ENCODE results near the gene APAF1. TPM values are rescaled to one million over a fixed set of nuclear protein-coding genes. Genes with fewer than 3 reads are reported as not detected.

The APAF1 gene
- total and polyA plus RNA-seq, 9 of the 15 experiments (the other 6 are each of a cell fraction or from before 2014, with no cell fraction given), result 5.1 to 15.7 (median 9.9) TPM

DNA sequence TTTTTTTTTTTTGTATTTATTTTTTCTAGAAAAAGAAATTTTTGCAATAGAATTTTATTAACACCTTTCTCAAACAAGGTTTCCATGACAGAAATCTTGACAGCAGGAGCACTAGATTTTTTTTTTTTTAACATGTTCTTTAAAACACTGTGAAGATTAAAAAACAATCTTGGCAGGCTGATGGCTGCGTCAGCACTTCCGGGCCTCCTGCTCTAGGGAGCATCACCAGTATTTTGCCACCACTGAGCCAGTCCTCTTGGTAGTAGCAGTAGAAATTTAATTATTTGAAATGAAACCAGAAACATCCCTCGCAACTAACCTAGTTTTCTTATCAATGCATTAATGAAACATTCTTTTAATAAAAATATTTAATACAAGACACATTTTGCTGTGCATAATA lies 99.6 kb downstream of the APAF1 start:
- H3K9me1 ChIP-seq (ENCODE audit: control insufficient read depth, insufficient read depth, low read length), result no peaks in the 10 kb centered on the region
- intact Hi-C loops (cut with micrococcal nuclease) (loop anchor here (5.0 to 10.0 kb wide), 2 partner anchors 177 to 330 kb away; no protein-coding TSS in a partner anchor), in situ Hi-C loops (cut with MboI) (loop anchor here (10.0 kb wide), 1 partner anchor 180 kb away; no protein-coding TSS in a partner anchor)
- POLR2A ChIA-PET, result no interaction called here
- no peaks in the 10 kb centered on the region for H3K79me2 ChIP-seq (ENCODE audit: control insufficient read depth, insufficient read depth, low read length)
- H2AFZ ChIP-seq (ENCODE audit: low read depth, low read length), result no peak overlapping the region
- no peak overlapping the region for H3K4me3 ChIP-seq
- peaks cover 0 to 4% of the 10 kb centered on the region in 2 experiments; a peak in 1 of 5 replicates for H3K4me1 ChIP-seq (replicated peaks in 1 of 2; ENCODE audit: control insufficient read depth in 2 of 2, insufficient read depth in 2 of 2, low read length in 2 of 2)
- no peak for DNase-seq (ENCODE audit: extremely low read depth in 1 of 4, low spot score in 3 of 4)
- no peaks in the 10 kb centered on the region for H3K9me3 ChIP-seq (replicated peaks; ENCODE audit: control insufficient read depth, insufficient read depth, low read depth, low read length)
- H3K4me2 ChIP-seq (ENCODE audit: insufficient read depth, low read length), result no peak overlapping the region
- ATAC-seq, result no peak
- no peaks in the 10 kb centered on the region for H3K36me3 ChIP-seq (ENCODE audit: control insufficient read depth, insufficient read depth, low read length)
- BruUV-seq (replicated peaks), result no TSS peak
- H3K27ac ChIP-seq (ENCODE audit: extremely low read depth, low read depth, low read length), result no peak overlapping the region
- H3K27me3 ChIP-seq (ENCODE audit: control insufficient read depth in 2 of 2, insufficient read depth in 2 of 2, low read length in 2 of 2), result peaks cover 7 to 36% of the 10 kb centered on the region in 2 experiments; a peak in 3 of 5 replicates
- FAIRE-seq, result no peak
- CTCF ChIA-PET (ENCODE audit: low intra/inter-chr PET ratio), result no interaction called here
- H3K9ac ChIP-seq (ENCODE audit: insufficient read depth in 1 of 2, low read depth in 2 of 2, low read length in 2 of 2), result no peak overlapping the region
- 78% methylated on average over 3 of the region's 3 CpGs for WGBS (ENCODE audit: insufficient coverage, low coverage, missing lambda C conversion rate)
- no peaks in the 10 kb centered on the region for H4K20me1 ChIP-seq (replicated peaks; ENCODE audit: control insufficient read depth, insufficient read depth, low read length)
- TF ChIP-seq ZNF431 (CRISPR knock-in tag; IDR thresholded peaks at IDR 0.05) (no peak), ZNF232 (CRISPR knock-in tag; IDR thresholded peaks at IDR 0.05) (no peak), PPARD (CRISPR knock-in tag; IDR thresholded peaks at IDR 0.05) (no peak), FIP1L1 (IDR thresholded peaks at IDR 0.05; ENCODE audit: low read depth, low read length, poor library complexity, severe bottlenecking) (no peak), NEUROD1 (IDR thresholded peaks at IDR 0.05; ENCODE audit: borderline replicate concordance, low read depth, low read length, partially characterized antibody) (no peak), FOXM1 (IDR thresholded peaks at IDR 0.05; ENCODE audit: low read depth) (no peak), FOXM1 (CRISPR knock-in tag; IDR thresholded peaks at IDR 0.05; ENCODE audit: low read depth) (no peak), MXD1 (CRISPR knock-in tag; IDR thresholded peaks at IDR 0.05; ENCODE audit: borderline replicate concordance, poor library complexity, severe bottlenecking) (no peak), MCM2 (IDR thresholded peaks at IDR 0.05; ENCODE audit: low read depth) (no peak), KLF13 (tag; IDR thresholded peaks at IDR 0.05; ENCODE audit: borderline replicate concordance, low read depth) (no peak)
- TF ChIP-seq, protein P1, sequence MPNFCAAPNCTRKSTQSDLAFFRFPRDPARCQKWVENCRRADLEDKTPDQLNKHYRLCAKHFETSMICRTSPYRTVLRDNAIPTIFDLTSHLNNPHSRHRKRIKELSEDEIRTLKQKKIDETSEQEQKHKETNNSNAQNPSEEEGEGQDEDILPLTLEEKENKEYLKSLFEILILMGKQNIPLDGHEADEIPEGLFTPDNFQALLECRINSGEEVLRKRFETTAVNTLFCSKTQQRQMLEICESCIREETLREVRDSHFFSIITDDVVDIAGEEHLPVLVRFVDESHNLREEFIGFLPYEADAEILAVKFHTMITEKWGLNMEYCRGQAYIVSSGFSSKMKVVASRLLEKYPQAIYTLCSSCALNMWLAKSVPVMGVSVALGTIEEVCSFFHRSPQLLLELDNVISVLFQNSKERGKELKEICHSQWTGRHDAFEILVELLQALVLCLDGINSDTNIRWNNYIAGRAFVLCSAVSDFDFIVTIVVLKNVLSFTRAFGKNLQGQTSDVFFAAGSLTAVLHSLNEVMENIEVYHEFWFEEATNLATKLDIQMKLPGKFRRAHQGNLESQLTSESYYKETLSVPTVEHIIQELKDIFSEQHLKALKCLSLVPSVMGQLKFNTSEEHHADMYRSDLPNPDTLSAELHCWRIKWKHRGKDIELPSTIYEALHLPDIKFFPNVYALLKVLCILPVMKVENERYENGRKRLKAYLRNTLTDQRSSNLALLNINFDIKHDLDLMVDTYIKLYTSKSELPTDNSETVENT (CRISPR knock-in tag; IDR thresholded peaks at IDR 0.05), result no peak
- TF ChIP-seq, protein P2, sequence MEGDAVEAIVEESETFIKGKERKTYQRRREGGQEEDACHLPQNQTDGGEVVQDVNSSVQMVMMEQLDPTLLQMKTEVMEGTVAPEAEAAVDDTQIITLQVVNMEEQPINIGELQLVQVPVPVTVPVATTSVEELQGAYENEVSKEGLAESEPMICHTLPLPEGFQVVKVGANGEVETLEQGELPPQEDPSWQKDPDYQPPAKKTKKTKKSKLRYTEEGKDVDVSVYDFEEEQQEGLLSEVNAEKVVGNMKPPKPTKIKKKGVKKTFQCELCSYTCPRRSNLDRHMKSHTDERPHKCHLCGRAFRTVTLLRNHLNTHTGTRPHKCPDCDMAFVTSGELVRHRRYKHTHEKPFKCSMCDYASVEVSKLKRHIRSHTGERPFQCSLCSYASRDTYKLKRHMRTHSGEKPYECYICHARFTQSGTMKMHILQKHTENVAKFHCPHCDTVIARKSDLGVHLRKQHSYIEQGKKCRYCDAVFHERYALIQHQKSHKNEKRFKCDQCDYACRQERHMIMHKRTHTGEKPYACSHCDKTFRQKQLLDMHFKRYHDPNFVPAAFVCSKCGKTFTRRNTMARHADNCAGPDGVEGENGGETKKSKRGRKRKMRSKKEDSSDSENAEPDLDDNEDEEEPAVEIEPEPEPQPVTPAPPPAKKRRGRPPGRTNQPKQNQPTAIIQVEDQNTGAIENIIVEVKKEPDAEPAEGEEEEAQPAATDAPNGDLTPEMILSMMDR (IDR thresholded peaks at IDR 0.05 in 2 of 3, conservative IDR thresholded peaks at IDR 0.05 in 1 of 3; ENCODE audit: insufficient read depth in 2 of 3, low read depth in 1 of 3, low read length in 3 of 3), result no peak
- TF ChIP-seq, protein P3, sequence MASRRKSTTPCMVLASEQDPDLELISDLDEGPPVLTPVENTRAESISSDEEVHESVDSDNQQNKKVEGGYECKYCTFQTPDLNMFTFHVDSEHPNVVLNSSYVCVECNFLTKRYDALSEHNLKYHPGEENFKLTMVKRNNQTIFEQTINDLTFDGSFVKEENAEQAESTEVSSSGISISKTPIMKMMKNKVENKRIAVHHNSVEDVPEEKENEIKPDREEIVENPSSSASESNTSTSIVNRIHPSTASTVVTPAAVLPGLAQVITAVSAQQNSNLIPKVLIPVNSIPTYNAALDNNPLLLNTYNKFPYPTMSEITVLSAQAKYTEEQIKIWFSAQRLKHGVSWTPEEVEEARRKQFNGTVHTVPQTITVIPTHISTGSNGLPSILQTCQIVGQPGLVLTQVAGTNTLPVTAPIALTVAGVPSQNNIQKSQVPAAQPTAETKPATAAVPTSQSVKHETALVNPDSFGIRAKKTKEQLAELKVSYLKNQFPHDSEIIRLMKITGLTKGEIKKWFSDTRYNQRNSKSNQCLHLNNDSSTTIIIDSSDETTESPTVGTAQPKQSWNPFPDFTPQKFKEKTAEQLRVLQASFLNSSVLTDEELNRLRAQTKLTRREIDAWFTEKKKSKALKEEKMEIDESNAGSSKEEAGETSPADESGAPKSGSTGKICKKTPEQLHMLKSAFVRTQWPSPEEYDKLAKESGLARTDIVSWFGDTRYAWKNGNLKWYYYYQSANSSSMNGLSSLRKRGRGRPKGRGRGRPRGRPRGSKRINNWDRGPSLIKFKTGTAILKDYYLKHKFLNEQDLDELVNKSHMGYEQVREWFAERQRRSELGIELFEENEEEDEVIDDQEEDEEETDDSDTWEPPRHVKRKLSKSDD (conservative IDR thresholded peaks at IDR 0.05; ENCODE audit: low read length), result no peak

Measured in K562 (cell line).